RWPE2 (cell line): ENCODE results near the gene DHRS11.

Source experiments
- ATAC-seq: fragments of 200-7000 bp; cut with Tn5 transposase; 3 replicates; pipeline ENCODE4 v1.9.1; 2021; ENCODE audit warnings: low read depth
- DNase-seq: peaks from one replicate; pipeline ENCODE4 v3.0.0-alpha.2; 2020; ENCODE audit warnings: low spot score
- H3K27ac ChIP-seq: fragments of 450-650 bp; 2 replicates; pipeline ENCODE4 v1.5.1; 2017; ENCODE audit warnings: mild to moderate bottlenecking; ENCODE audit not compliant: poor library complexity, severe bottlenecking
- H3K27me3 ChIP-seq: fragments of 250-450 bp; sonication (Bioruptor Pico); 2 replicates; pipeline ENCODE4 v1.5.1; 2021; ENCODE audit warnings: mild to moderate bottlenecking, moderate library complexity; ENCODE audit not compliant: insufficient read depth, poor library complexity, severe bottlenecking
- H3K36me3 ChIP-seq: fragments of 250-450 bp; sonication (Bioruptor Pico); 2 replicates; pipeline ENCODE4 v1.5.1; 2020; ENCODE audit warnings: low read depth, mild to moderate bottlenecking, moderate library complexity
- H3K4me1 ChIP-seq: fragments of 250-450 bp; sonication (Bioruptor Pico); 2 replicates; pipeline ENCODE4 v1.5.1; 2021; ENCODE audit warnings: mild to moderate bottlenecking, moderate library complexity; ENCODE audit not compliant: insufficient read depth, poor library complexity, severe bottlenecking
- H3K4me3 ChIP-seq: fragments of 250-450 bp; sonication (Bioruptor Pico); 2 replicates; pipeline ENCODE4 v1.5.1; 2021; ENCODE audit warnings: mild to moderate bottlenecking, moderate library complexity; ENCODE audit not compliant: severe bottlenecking
- H3K9me3 ChIP-seq: fragments of 250-450 bp; sonication (Bioruptor Pico); 2 replicates; pipeline ENCODE4 v1.5.1; 2021; ENCODE audit warnings: mild to moderate bottlenecking, moderate library complexity; ENCODE audit not compliant: severe bottlenecking
- CTCF ChIP-seq: fragments of 450-650 bp; IDR thresholded peaks from one replicate; pipeline ENCODE4 v1.5.1; 2017; ENCODE audit warnings: mild to moderate bottlenecking, moderate library complexity; ENCODE audit not compliant: poor library complexity, severe bottlenecking

The DHRS11 gene

GRCh38 chr17:36623281-36623680 is 31.6 kb downstream of the DHRS11 start:
- no peak overlapping the region for H3K27ac ChIP-seq
- no peaks in the 10 kb centered on the region for H3K27me3 ChIP-seq
- no peak overlapping the region for H3K4me3 ChIP-seq
- TF ChIP-seq CTCF, result no peak
- DNase-seq (no peak), ATAC-seq (no peak)
- H3K4me1 ChIP-seq, result no peaks in the 10 kb centered on the region
- H3K9me3 ChIP-seq, result no peaks in the 10 kb centered on the region
- no peaks in the 10 kb centered on the region for H3K36me3 ChIP-seq

- ATAC-seq (no peak), DNase-seq (no peak)
- Histone ChIP-seq H3K27me3 (no peaks in the 10 kb centered on the region), H3K9me3 (no peaks in the 10 kb centered on the region), H3K36me3 (no peaks in the 10 kb centered on the region), H3K27ac (no peak overlapping the region), H3K4me3 (no peak overlapping the region), H3K4me1 (no peaks in the 10 kb centered on the region)
- no peak for TF ChIP-seq CTCF
These were observed 33.5 kb downstream of the DHRS11 start for GRCh38 chr17:36625188-36625587.

GRCh38 chr17:36627101-36627500 is 35.4 kb downstream of the DHRS11 start:
- ATAC-seq (no peak), DNase-seq (no peak)
- H3K27ac ChIP-seq, result no peak overlapping the region
- H3K36me3 ChIP-seq, result no peaks in the 10 kb centered on the region
- no peaks in the 10 kb centered on the region for H3K9me3 ChIP-seq
- no peak overlapping the region for H3K4me3 ChIP-seq
- H3K4me1 ChIP-seq, result no peaks in the 10 kb centered on the region
- H3K27me3 ChIP-seq, result no peaks in the 10 kb centered on the region
- TF ChIP-seq CTCF, result no peak

GRCh38 chr17:36628576-36628975 is 36.9 kb downstream of the DHRS11 start:
- ATAC-seq (no peak), DNase-seq (no peak)
- no peaks in the 10 kb centered on the region for H3K9me3 ChIP-seq

More at GRCh38 chr17:36628576-36628975, 36.9 kb downstream of the DHRS11 start:
- Histone ChIP-seq H3K36me3 (no peaks in the 10 kb centered on the region), H3K27ac (no peak overlapping the region), H3K4me1 (no peaks in the 10 kb centered on the region), H3K4me3 (no peak overlapping the region), H3K27me3 (no peaks in the 10 kb centered on the region)
- no peak for TF ChIP-seq CTCF
